IPS-15b (cell line): ENCODE results near the gene ARHGEF2.

Experiments used
- H3K27me3 ChIP-seq: one replicate; pipeline ENCODE4 v1.6.1; 2013; ENCODE audit warnings: low read length; ENCODE audit not compliant: control insufficient read depth, insufficient read depth
- H3K36me3 ChIP-seq: one replicate; pipeline ENCODE4 v1.6.1; 2013; ENCODE audit warnings: low read length; ENCODE audit not compliant: control insufficient read depth, insufficient read depth
- H3K4me1 ChIP-seq: one replicate; pipeline ENCODE4 v1.6.1; 2013; ENCODE audit warnings: mild to moderate bottlenecking, low read length; ENCODE audit not compliant: control insufficient read depth, insufficient read depth
- H3K4me3 ChIP-seq: one replicate; pipeline ENCODE4 v1.5.1; 2013; ENCODE audit warnings: low read depth, low read length
- H3K9ac ChIP-seq: one replicate; pipeline ENCODE4 v1.6.1; 2013; ENCODE audit warnings: low read depth, mild to moderate bottlenecking, low read length
- H3K9me3 ChIP-seq: one replicate; pipeline ENCODE4 v1.6.1; 2013; ENCODE audit warnings: mild to moderate bottlenecking, low read length; ENCODE audit not compliant: control insufficient read depth, insufficient read depth

Gene ARHGEF2

GRCh38 chr1:155950829-155951228 is 27.5 kb downstream of the ARHGEF2 start:
- no peak overlapping the region for H3K4me3 ChIP-seq
- H3K4me1 ChIP-seq = peaks cover 11% of the 10 kb centered on the region
- H3K9me3 ChIP-seq = no peaks in the 10 kb centered on the region
- H3K9ac ChIP-seq = no peak overlapping the region
- peaks cover 62% of the 10 kb centered on the region for H3K36me3 ChIP-seq
- no peaks in the 10 kb centered on the region for H3K27me3 ChIP-seq

GRCh38 chr1:155947741-155948140 is 30.6 kb downstream of the ARHGEF2 start:
- Histone ChIP-seq H3K4me3 (no peak overlapping the region), H3K9ac (no peak overlapping the region), H3K4me1 (peaks cover 11% of the 10 kb centered on the region), H3K36me3 (peaks cover 42% of the 10 kb centered on the region), H3K27me3 (no peaks in the 10 kb centered on the region), H3K9me3 (no peaks in the 10 kb centered on the region)

GRCh38 chr1:155947292-155947691 is 31.1 kb downstream of the ARHGEF2 start:
- Histone ChIP-seq H3K27me3 (no peaks in the 10 kb centered on the region), H3K36me3 (peaks cover 38% of the 10 kb centered on the region), H3K9me3 (no peaks in the 10 kb centered on the region), H3K9ac (no peak overlapping the region), H3K4me3 (no peak overlapping the region), H3K4me1 (peaks cover 11% of the 10 kb centered on the region)

- peaks cover 32% of the 10 kb centered on the region for H3K36me3 ChIP-seq
- no peaks in the 10 kb centered on the region for H3K9me3 ChIP-seq
- H3K4me3 ChIP-seq = no peak overlapping the region
- peaks cover 11% of the 10 kb centered on the region for H3K4me1 ChIP-seq
- H3K9ac ChIP-seq = no peak overlapping the region
- no peaks in the 10 kb centered on the region for H3K27me3 ChIP-seq
Observed at GRCh38 chr1:155946633-155947219, 31.6 kb downstream of the ARHGEF2 start.

GRCh38 chr1:155944444-155944799 is 33.9 kb downstream of the ARHGEF2 start:
- Histone ChIP-seq H3K4me1 (peaks cover 11% of the 10 kb centered on the region), H3K27me3 (no peaks in the 10 kb centered on the region), H3K9ac (no peak overlapping the region), H3K4me3 (no peak overlapping the region), H3K36me3 (peaks cover 13% of the 10 kb centered on the region), H3K9me3 (no peaks in the 10 kb centered on the region)

GRCh38 chr1:155942578-155943141 is 35.7 kb downstream of the ARHGEF2 start:
- no peaks in the 10 kb centered on the region for H3K27me3 ChIP-seq
- peaks cover 12% of the 10 kb centered on the region for H3K36me3 ChIP-seq
- H3K9me3 ChIP-seq = no peaks in the 10 kb centered on the region
- H3K4me3 ChIP-seq = no peak overlapping the region
- no peak overlapping the region for H3K9ac ChIP-seq
- H3K4me1 ChIP-seq = peaks cover 11% of the 10 kb centered on the region

GRCh38 chr1:155941845-155942531 is 36.4 kb downstream of the ARHGEF2 start:
- H3K9ac ChIP-seq = no peak overlapping the region
- H3K4me3 ChIP-seq = no peak overlapping the region
- H3K9me3 ChIP-seq = no peaks in the 10 kb centered on the region
- H3K4me1 ChIP-seq = peaks cover 7% of the 10 kb centered on the region
- peaks cover 6% of the 10 kb centered on the region for H3K36me3 ChIP-seq
- H3K27me3 ChIP-seq = no peaks in the 10 kb centered on the region

- Histone ChIP-seq H3K36me3 (peaks cover 2% of the 10 kb centered on the region), H3K9me3 (no peaks in the 10 kb centered on the region), H3K4me1 (peaks cover 3% of the 10 kb centered on the region), H3K27me3 (no peaks in the 10 kb centered on the region), H3K4me3 (no peak within 1 kb of the TSS), H3K9ac (no peak within 1 kb of the TSS)
Observed at GRCh38 chr1:155940993-155941844, 37.1 kb downstream of the ARHGEF2 start, which contains the start of gene RXFP4. RXFP4 (plus strand) TSS chr1:155941638; CDS start chr1:155941710, 72 bp downstream.

- Histone ChIP-seq H3K4me1 (no peaks in the 10 kb centered on the region), H3K9ac (no peak overlapping the region), H3K27me3 (no peaks in the 10 kb centered on the region), H3K9me3 (no peaks in the 10 kb centered on the region), H3K36me3 (no peaks in the 10 kb centered on the region), H3K4me3 (no peak overlapping the region)
Observed at GRCh38 chr1:155940482-155940992, 37.8 kb downstream of the ARHGEF2 start.

GRCh38 chr1:155938220-155938627 is 40.1 kb downstream of the ARHGEF2 start:
- Histone ChIP-seq H3K9ac (no peak overlapping the region), H3K4me1 (no peaks in the 10 kb centered on the region), H3K4me3 (no peak overlapping the region), H3K36me3 (no peaks in the 10 kb centered on the region), H3K9me3 (no peaks in the 10 kb centered on the region), H3K27me3 (no peaks in the 10 kb centered on the region)

- no peaks in the 10 kb centered on the region for H3K4me1 ChIP-seq
- no peaks in the 10 kb centered on the region for H3K27me3 ChIP-seq
- peak overlapping the region; percentile 48 for H3K9ac ChIP-seq
- peaks cover 9% of the 10 kb centered on the region for H3K36me3 ChIP-seq
- no peaks in the 10 kb centered on the region for H3K9me3 ChIP-seq
- H3K4me3 ChIP-seq = peak overlapping the region; percentile 98
Observed at GRCh38 chr1:155934936-155935590, 43.3 kb downstream of the ARHGEF2 start.
